IMR-90 (cell line): Measurements from ENCODE around the gene ZNF821. TPM values are rescaled to one million over a fixed set of nuclear protein-coding genes. Genes with fewer than 3 reads are reported as not detected.

Experiments
- ATAC-seq: fragments of 200-7000 bp; cut with Tn5 transposase; 2 replicates; pipeline ENCODE4 v1.9.1; 2020; ENCODE audit warnings: low read depth, mild to moderate bottlenecking, moderate library complexity
- BruUV-seq: library from RNA; stranded (reverse); fragments of 400-500 nt; replicated peaks from 2 replicates; lab custom pipeline; 2021; lab: Mats Ljungman, UMichigan
- CTCF ChIA-PET: fragments of 300-600 bp; formaldehyde crosslinking; extraction: SDS; loops from one replicate; lab custom pipeline; 2021; ENCODE audit warnings: antibody characterized with exemption; lab: Yijun Ruan, JAX
- POLR2A ChIA-PET: fragments of 300-600 bp; sonication (Branson Sonifier 250); formaldehyde crosslinking; loops from one replicate; lab custom pipeline; 2022; ENCODE audit warnings: antibody characterized with exemption; ENCODE audit not compliant: unreplicated experiment; lab: Charles Lee
- DNase-seq: peaks from one replicate; pipeline ENCODE4 v3.0.0; 2013
- H2AFZ ChIP-seq: replicated peaks from 2 replicates; pipeline ENCODE3; 2013; ENCODE audit warnings: low read length, mild to moderate bottlenecking; ENCODE audit not compliant: poor library complexity
- H2AK5ac ChIP-seq: 2 replicates; pipeline ENCODE4 v1.6.1; 2013; ENCODE audit warnings: low read depth, low read length, inconsistent platforms
- H2AK9ac ChIP-seq: replicated peaks from 2 replicates; pipeline ENCODE3; 2013; ENCODE audit warnings: mild to moderate bottlenecking, low read depth, low read length, moderate library complexity; ENCODE audit not compliant: poor library complexity
- H2BK120ac ChIP-seq: 2 replicates; pipeline ENCODE4 v1.6.1; 2013; ENCODE audit warnings: low read depth, low read length, inconsistent platforms
- H2BK15ac ChIP-seq: 3 replicates; pipeline ENCODE4 v1.6.1; 2013; ENCODE audit warnings: low read depth, low read length, inconsistent platforms
- H2BK20ac ChIP-seq: 2 replicates; pipeline ENCODE4 v1.6.1; 2013; ENCODE audit warnings: low read depth, mild to moderate bottlenecking, inconsistent platforms, low read length, moderate library complexity
- H2BK5ac ChIP-seq: 2 replicates; pipeline ENCODE4 v1.6.1; 2013; ENCODE audit warnings: mild to moderate bottlenecking, low read depth, low read length, inconsistent platforms; ENCODE audit not compliant: poor library complexity, severe bottlenecking
- H3K14ac ChIP-seq: replicated peaks from 2 replicates; pipeline ENCODE4 v1.6.1; 2013; ENCODE audit warnings: low read depth, low read length, inconsistent platforms
- H3K18ac ChIP-seq: 2 replicates; pipeline ENCODE4 v1.6.1; 2013; ENCODE audit warnings: low read depth, low read length, control low read depth
- H3K23ac ChIP-seq: 2 replicates; pipeline ENCODE4 v1.6.1; 2013; ENCODE audit warnings: low read depth, low read length, inconsistent platforms
- H3K27ac ChIP-seq: 2 replicates; pipeline ENCODE4 v1.5.1; 2013; ENCODE audit warnings: mild to moderate bottlenecking, control low read depth, low read length; ENCODE audit not compliant: insufficient read depth
- H3K27me3 ChIP-seq: 2 replicates; pipeline ENCODE4 v1.6.1; 2013; ENCODE audit warnings: low read length; ENCODE audit not compliant: control insufficient read depth, insufficient read depth
- H3K36me3 ChIP-seq: 2 replicates; pipeline ENCODE4 v1.6.1; 2013; ENCODE audit warnings: low read length, mixed read lengths; ENCODE audit not compliant: control insufficient read depth, insufficient read depth
- H3K4ac ChIP-seq: 2 replicates; pipeline ENCODE4 v1.6.1; 2013; ENCODE audit warnings: low read depth, low read length, inconsistent platforms
- H3K4me1 ChIP-seq: 2 replicates; pipeline ENCODE4 v1.6.1; 2013; ENCODE audit warnings: low read length, mixed read lengths; ENCODE audit not compliant: control insufficient read depth, insufficient read depth
- H3K4me2 ChIP-seq: 2 replicates; pipeline ENCODE4 v1.6.1; 2013; ENCODE audit warnings: low read depth, mild to moderate bottlenecking, control low read depth, low read length, moderate library complexity
- H3K4me3 ChIP-seq: 2 replicates; pipeline ENCODE4 v1.5.1; 2013; ENCODE audit warnings: low read depth, mild to moderate bottlenecking, control low read depth, low read length, moderate library complexity; ENCODE audit not compliant: insufficient read depth
- H3K56ac ChIP-seq: 2 replicates; pipeline ENCODE4 v1.6.1; 2013; ENCODE audit warnings: low read length, inconsistent platforms; ENCODE audit not compliant: insufficient read depth; ENCODE audit errors: extremely low read depth
- H3K79me1 ChIP-seq, 2 experiments: 2 replicates each; pipeline ENCODE4 v1.6.1; 2013; ENCODE audit warnings: low read length in 2 of 2, inconsistent platforms in 1 of 2, low read depth in 1 of 2
- H3K9ac ChIP-seq: 2 replicates; pipeline ENCODE4 v1.6.1; 2013; ENCODE audit warnings: low read depth, low read length, control low read depth
- H3K9me1 ChIP-seq: 2 replicates; pipeline ENCODE4 v1.6.1; 2013; ENCODE audit warnings: low read length, inconsistent platforms; ENCODE audit not compliant: insufficient read depth
- H3K9me3 ChIP-seq: 2 replicates; pipeline ENCODE4 v1.6.1; 2013; ENCODE audit warnings: low read length; ENCODE audit not compliant: control insufficient read depth, insufficient read depth
- H4K20me1 ChIP-seq: 2 replicates; pipeline ENCODE4 v1.6.1; 2013; ENCODE audit warnings: low read length, inconsistent platforms; ENCODE audit not compliant: insufficient read depth
- H4K5ac ChIP-seq: 2 replicates; pipeline ENCODE4 v1.6.1; 2013; ENCODE audit warnings: mild to moderate bottlenecking, low read depth, low read length, control low read depth
- H4K8ac ChIP-seq, 2 experiments: 2 replicates each; pipeline ENCODE4 v1.6.1; 2013; ENCODE audit warnings: low read depth in 2 of 2, low read length in 2 of 2, control low read depth in 1 of 2, inconsistent platforms in 1 of 2
- H4K91ac ChIP-seq: 2 replicates; pipeline ENCODE4 v1.6.1; 2013; ENCODE audit warnings: low read depth, low read length, inconsistent platforms; ENCODE audit not compliant: insufficient read depth
- BHLHE40 ChIP-seq: fragments of 150-350 bp; IDR thresholded peaks from 2 replicates; pipeline ENCODE4 v1.6.1; 2016; ENCODE audit warnings: mild to moderate bottlenecking, low read depth, low read length
- CEBPB ChIP-seq: IDR thresholded peaks from 2 replicates; pipeline ENCODE4 v1.6.1; 2012; ENCODE audit warnings: low read depth, low read length, improper control_type of control experiment
- CHD1 ChIP-seq: IDR thresholded peaks from 2 replicates; pipeline ENCODE4 v1.6.1; 2012; ENCODE audit warnings: low read depth, low read length, improper control_type of control experiment
- FOS ChIP-seq: fragments of 150-350 bp; IDR thresholded peaks from 2 replicates; pipeline ENCODE4 v1.6.1; 2016; ENCODE audit warnings: low read depth, low read length
- MAZ ChIP-seq: IDR thresholded peaks from 2 replicates; pipeline ENCODE4 v1.6.1; 2012; ENCODE audit warnings: low read depth, mild to moderate bottlenecking, low read length, improper control_type of control experiment, moderate library complexity, borderline replicate concordance
- MXI1 ChIP-seq: IDR thresholded peaks from 2 replicates; pipeline ENCODE4 v1.6.1; 2012; ENCODE audit warnings: low read depth, mild to moderate bottlenecking, low read length, moderate library complexity, borderline replicate concordance
- NFE2L2 ChIP-seq: fragments of 150-350 bp; IDR thresholded peaks from 2 replicates; pipeline ENCODE4 v1.6.1; 2016; ENCODE audit warnings: low read depth, mild to moderate bottlenecking, low read length
- POLR2A ChIP-seq: IDR thresholded peaks from 2 replicates; pipeline ENCODE4 v1.6.1; 2012; ENCODE audit warnings: mild to moderate bottlenecking, low read depth, low read length
- RAD21 ChIP-seq: IDR thresholded peaks from 2 replicates; pipeline ENCODE4 v1.6.1; 2012; ENCODE audit warnings: low read length, improper control_type of control experiment
- RFX5 ChIP-seq: IDR thresholded peaks from 2 replicates; pipeline ENCODE4 v1.8.0; 2012; ENCODE audit warnings: low read depth, mild to moderate bottlenecking, low read length, moderate library complexity
- SMC3 ChIP-seq: fragments of 150-350 bp; IDR thresholded peaks from 2 replicates; pipeline ENCODE4 v1.6.1; 2016; ENCODE audit warnings: low read depth, mild to moderate bottlenecking, antibody characterized with exemption, low read length, moderate library complexity
- USF2 ChIP-seq: fragments of 150-350 bp; IDR thresholded peaks from 2 replicates; pipeline ENCODE4 v1.6.1; 2017; ENCODE audit warnings: mild to moderate bottlenecking, antibody characterized with exemption, low read length, low read depth
- WGBS, 2 experiments: methylation state at CpG; one replicate each; pipeline versions ENCODE4 v1.1.5 to v1.1.7; 2013; ENCODE audit warnings: missing lambda C conversion rate in 2 of 2; ENCODE audit not compliant: insufficient read length in 1 of 2; ENCODE audit errors: extremely low coverage in 2 of 2; 5-methylcytosine and 5-hydroxymethylcytosine counted together
- dilution Hi-C: fragments of 300-500 bp; cut with HindIII; formaldehyde crosslinking; loops from one replicate; pipeline ENCODE4 v1.14.3; 2018; ENCODE audit warnings: low sequenced_read_pairs; ENCODE audit not compliant: unreplicated experiment
- in situ Hi-C: fragments of 300-500 bp; cut with MboI; formaldehyde crosslinking; loops from 3 replicates; pipeline ENCODE4 v1.14.3; 2019; ENCODE audit warnings: low sequenced_read_pairs, inconsistent platforms, mixed read lengths
- intact Hi-C: fragments of 100-400 bp; cut with micrococcal nuclease; formaldehyde crosslinking; loops from 2 replicates; pipeline ENCODE4 v1.10.0; 2022
- polyA plus RNA-seq, 3 experiments: library from polyadenylated mRNA; depleted of rRNA; stranded (reverse); fragments of >200 nt; gene quantifications; 2 replicates each; pipeline ENCODE4 v1.2.3, GENCODE V29; 2012; ENCODE audit warnings: low replicate concordance in 1 of 3
- total RNA-seq: library from RNA; depleted of rRNA; stranded (reverse); fragments of >200 nt; gene quantifications from 2 replicates; pipeline ENCODE4 v1.2.3, GENCODE V29; 2012
- TF ChIP-seq, protein P1 (sequence below): conservative IDR thresholded peaks from 2 replicates; pipeline ENCODE4 v1.5.1; 2012; ENCODE audit warnings: mild to moderate bottlenecking, low read depth, low read length, improper control_type of control experiment
- TF ChIP-seq, protein P2 (sequence below): fragments of 150-350 bp; IDR thresholded peaks from 2 replicates; pipeline ENCODE4 v1.6.1; 2016; ENCODE audit warnings: low read depth, mild to moderate bottlenecking, low read length, moderate library complexity, borderline replicate concordance

The ZNF821 gene
- total and polyA plus RNA-seq, 2 of the 4 experiments (the other 2 are of a cell fraction): 5.9 to 6.0 TPM

- WGBS, 2 experiments: 100% methylated on average over 1 of the region's 5 CpGs; no CpG with 5 or more reads in 1 of the 2 experiments
- Histone ChIP-seq H3K4ac (no peak overlapping the region), H2BK5ac (no peak overlapping the region), H2AK9ac (no peak overlapping the region), H3K79me1 (peaks cover 32 to 77% of the 10 kb centered on the region in 2 experiments), H3K27ac (no peak overlapping the region), H3K27me3 (no peaks in the 10 kb centered on the region), H2AFZ (no peak overlapping the region), H3K9ac (no peak overlapping the region), H4K91ac (no peak overlapping the region), H3K23ac (no peak overlapping the region), H3K36me3 (peaks cover 43% of the 10 kb centered on the region), H3K18ac (no peak overlapping the region), H3K4me3 (no peak overlapping the region), H2BK20ac (no peak overlapping the region), H2BK15ac (no peak overlapping the region), H4K8ac (no peak overlapping the region), H4K20me1 (peaks cover 25% of the 10 kb centered on the region), H3K4me1 (no peaks in the 10 kb centered on the region), H3K56ac (no peak overlapping the region), H3K9me1 (peaks cover 21% of the 10 kb centered on the region), H2AK5ac (no peak overlapping the region), H2BK120ac (no peak overlapping the region), H3K9me3 (no peaks in the 10 kb centered on the region), H4K5ac (no peak overlapping the region), H3K14ac (no peak overlapping the region), H3K4me2 (no peak overlapping the region)
- ATAC-seq (no peak), DNase-seq (no peak)
- dilution Hi-C loops (no loop called here), in situ Hi-C loops (no loop called here), intact Hi-C loops (no loop called here)
- TF ChIP-seq USF2 (no peak), MAZ (no peak), POLR2A (no peak), CHD1 (no peak), MXI1 (no peak), BHLHE40 (no peak), RFX5 (no peak), SMC3 (no peak), NFE2L2 (no peak), FOS (no peak), RAD21 (no peak), CEBPB (no peak)
- TF ChIP-seq, protein P1, sequence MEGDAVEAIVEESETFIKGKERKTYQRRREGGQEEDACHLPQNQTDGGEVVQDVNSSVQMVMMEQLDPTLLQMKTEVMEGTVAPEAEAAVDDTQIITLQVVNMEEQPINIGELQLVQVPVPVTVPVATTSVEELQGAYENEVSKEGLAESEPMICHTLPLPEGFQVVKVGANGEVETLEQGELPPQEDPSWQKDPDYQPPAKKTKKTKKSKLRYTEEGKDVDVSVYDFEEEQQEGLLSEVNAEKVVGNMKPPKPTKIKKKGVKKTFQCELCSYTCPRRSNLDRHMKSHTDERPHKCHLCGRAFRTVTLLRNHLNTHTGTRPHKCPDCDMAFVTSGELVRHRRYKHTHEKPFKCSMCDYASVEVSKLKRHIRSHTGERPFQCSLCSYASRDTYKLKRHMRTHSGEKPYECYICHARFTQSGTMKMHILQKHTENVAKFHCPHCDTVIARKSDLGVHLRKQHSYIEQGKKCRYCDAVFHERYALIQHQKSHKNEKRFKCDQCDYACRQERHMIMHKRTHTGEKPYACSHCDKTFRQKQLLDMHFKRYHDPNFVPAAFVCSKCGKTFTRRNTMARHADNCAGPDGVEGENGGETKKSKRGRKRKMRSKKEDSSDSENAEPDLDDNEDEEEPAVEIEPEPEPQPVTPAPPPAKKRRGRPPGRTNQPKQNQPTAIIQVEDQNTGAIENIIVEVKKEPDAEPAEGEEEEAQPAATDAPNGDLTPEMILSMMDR: no peak
- TF ChIP-seq, protein P2, sequence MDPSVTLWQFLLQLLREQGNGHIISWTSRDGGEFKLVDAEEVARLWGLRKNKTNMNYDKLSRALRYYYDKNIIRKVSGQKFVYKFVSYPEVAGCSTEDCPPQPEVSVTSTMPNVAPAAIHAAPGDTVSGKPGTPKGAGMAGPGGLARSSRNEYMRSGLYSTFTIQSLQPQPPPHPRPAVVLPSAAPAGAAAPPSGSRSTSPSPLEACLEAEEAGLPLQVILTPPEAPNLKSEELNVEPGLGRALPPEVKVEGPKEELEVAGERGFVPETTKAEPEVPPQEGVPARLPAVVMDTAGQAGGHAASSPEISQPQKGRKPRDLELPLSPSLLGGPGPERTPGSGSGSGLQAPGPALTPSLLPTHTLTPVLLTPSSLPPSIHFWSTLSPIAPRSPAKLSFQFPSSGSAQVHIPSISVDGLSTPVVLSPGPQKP: no peak
- ChIA-PET POLR2A (no interaction called here), CTCF (no interaction called here)
- BruUV-seq: no TSS peak
These were observed 27.9 kb downstream of the ZNF821 start for GRCh38 chr16:71855937-71856662.
